ENCODE measurements around the gene ASXL2.
"Not testable (repeated sequence)": the region's sequence is repeated elsewhere in the genome, so short reads cannot be mapped to it uniquely, and the experiment has no call there.

Gene ASXL2

GRCh38 chr2:25831746-25832449 lies 46.4 kb downstream of the ASXL2 start:
- DNase-seq = no peak

DNA sequence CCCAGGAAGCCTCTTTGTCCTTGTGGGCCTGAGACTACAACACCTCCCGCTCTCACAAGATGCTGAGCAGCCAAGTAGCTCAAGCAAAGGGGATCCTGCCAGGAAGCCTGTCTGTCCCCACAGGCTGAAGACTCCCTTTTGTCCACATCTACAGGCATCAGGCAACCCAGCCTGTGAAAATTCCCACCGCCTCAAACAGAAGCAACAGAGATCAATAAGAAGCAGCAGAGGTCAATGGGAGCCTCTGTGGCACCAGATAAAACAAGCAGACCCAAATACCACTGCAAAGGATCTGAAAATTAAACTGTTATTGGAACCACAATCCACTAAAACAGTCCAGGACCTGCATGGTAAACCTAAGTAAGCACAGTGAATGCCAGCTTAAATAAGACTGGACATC lies 48.5 kb downstream of the ASXL2 start:
- DNase-seq = no peak

DNA sequence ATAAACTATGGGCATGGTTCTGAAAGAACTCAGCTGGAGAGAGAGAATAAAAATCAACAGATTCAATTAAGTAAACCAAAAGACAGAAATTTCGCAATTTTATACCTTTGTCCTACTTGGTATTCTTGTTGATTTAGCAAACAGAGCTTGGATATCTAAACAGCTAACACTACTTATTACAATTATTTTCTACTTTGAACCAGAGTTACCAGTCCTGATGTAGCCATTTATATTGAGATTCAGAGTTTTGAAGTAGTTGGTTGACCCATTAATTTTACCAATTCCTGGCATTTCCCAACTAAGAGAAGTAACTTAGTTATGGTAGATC lies 48.9 kb downstream of the ASXL2 start:
- no peak for DNase-seq

GRCh38 chr2:25828532-25829376 lies 49.5 kb downstream of the ASXL2 start:
- not testable (repeated sequence) for DNase-seq

DNA sequence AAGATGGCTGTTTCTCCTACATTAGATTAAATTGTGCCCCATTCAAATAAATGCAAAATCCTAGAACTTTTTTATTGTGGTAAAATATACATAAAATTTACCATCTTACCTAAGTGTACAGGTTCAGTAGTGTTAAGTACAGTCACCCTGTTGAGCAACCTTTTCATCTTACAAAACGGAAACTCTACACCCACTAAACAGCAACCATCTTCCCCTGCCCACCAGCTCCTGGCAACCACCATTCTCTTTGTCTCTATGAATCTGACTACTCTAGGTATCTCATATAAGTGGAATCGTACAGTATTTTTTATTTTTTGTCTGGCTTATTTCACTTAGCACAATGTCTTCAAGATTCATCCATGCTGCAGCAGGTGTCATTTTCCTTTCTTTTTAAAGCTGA lies 53.0 kb downstream of the ASXL2 start:
- DNase-seq = no peak

DNA sequence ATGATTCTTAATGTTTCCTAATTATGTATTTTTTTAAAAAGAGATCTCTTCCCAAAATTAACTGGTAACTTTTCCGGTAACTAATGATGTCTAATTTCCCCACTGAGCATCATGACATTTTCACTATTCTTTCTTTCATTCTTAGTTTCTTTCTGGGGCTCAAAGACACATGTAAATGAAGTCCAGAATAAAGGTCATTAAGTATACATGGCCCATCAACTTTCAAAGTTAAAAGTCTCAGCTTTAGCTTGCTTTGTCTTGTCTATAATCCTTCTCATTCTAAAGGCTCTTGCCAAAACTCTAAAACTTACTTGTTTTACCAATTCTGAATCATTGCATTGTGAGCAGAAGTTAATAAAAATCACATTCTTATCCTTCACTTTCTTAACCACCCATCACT lies 53.6 kb downstream of the ASXL2 start:
- no peak for DNase-seq

DNA sequence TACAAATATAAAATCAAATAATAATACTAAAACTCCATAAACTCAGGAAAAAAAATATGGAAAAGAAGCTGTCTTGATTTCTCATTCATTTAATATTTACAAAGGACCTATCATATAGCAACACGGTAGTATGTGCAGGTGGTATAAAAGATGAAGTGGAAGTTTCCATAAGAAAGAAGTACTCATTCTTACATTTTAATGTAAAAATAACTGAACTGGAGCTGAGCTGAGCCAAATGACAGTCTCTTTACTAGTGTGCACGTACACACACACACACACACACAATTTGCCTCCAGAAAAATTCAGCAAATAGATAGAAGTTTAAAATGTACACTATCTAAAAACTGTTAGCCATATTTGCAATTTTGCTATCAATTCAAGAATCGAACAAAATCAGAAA lies 54.1 kb downstream of the ASXL2 start:
- no peak for DNase-seq

DNA sequence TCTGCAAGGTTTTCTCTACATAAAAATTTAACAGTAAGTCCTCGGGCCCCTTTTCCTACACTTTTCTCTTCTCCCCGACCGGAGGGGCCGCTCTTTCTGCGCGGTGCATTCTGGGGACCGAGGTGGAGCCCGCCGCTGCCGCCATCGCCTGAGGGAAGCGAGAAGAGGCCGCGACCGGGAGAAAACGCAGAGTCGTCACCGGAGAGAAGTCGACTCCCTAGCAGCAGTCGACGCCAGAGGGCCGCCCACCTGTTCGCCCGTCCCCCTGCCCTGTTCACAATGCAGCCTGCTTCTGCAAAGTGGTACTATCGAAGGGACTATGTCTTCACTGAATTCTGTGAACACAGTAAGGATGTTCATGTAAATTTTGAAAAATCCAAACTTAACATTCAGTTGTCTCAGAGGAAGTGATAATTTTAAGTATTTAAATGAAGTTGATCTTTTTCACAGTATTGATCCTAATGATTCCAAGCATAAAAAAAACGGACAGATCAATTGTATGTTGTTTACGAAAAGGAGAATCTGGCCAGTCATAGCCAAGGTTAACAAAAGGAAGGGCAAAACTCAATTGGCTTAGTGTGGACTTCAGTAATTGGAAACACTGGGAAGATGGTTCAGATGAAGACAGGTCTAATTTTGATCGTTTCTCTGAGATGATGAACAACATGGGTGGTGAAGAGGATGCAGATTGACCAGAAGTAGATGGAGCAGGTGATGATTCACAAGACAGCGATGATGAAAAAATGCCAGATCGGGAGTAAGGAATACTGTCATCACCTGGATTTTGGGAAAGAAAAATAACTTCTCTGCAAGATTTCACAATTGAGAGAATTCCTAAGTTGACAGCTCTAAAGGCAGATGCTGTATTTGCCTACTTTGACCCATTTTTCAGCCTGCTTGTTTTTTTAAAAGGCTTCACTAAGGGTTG lies 55.8 kb downstream of the ASXL2 start:
- DNase-seq = no peak

- peak; percentile 45 for DNase-seq
Measured at GRCh38 chr2:25821225-25822056, 56.8 kb downstream of the ASXL2 start.

DNA sequence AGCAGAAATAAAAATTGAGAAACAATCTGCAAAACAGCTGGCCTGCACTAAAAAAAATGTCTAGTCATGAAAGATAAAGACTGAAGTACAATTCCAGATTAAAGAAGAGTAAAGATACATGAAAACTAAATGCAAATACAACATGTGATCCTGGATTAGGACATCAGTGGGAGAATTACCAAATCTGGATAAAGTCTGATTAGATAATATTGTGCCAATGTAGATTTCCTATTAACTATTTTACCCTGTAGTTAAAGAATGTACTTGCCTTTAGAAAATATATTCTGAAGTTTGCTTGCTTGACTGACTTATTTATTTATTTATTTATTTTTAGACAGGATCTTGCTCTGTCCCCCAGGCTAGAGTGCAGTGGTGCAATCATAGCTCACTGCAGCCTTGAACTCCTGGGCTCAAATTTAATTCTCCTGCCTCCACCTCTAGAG lies 58.7 kb downstream of the ASXL2 start:
- no peak for DNase-seq

DNA sequence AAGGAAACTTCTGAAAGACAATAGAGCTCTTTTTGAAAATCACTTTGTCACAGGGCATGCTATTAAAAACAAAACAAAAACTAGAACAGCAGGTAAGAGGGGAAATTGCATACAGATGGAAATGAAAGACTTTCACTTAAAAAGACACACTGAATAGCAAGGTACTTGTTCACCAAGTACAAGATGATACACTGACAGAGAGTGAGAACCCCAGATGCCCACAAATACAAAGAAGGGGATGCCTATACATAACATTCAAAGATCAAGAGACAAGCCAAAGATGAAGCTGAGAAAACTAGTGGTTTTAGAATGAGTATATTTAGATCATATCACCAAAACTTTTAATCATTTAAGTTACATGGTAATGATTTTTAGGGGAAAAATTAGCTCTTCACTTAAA lies 60.7 kb downstream of the ASXL2 start:
- DNase-seq = no peak

GRCh38 chr2:25817006-25817405 lies 61.3 kb downstream of the ASXL2 start:
- DNase-seq = no peak

DNA sequence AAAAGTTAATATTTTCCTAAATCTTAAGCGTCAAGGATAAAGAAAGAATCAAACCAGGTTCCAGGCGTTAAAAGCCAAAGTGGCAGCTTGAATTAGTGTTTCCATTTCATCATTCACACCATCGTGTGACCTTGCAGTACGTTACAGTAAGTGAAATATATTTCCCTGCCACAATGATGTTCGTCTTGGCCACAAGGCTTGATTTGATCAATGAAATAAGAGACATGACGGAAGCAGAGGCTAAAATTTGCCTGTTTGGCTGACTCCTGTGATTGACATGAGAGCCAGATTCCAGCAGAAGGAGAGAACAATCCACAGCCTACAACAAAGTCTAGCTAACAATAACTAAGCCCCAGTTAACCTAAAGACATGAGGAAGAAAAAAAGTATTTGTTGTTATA lies 62.0 kb downstream of the ASXL2 start:
- DNase-seq = no peak

GRCh38 chr2:25814681-25815080 lies 63.6 kb downstream of the ASXL2 start:
- no peak for DNase-seq

- no peak for DNase-seq
Measured at GRCh38 chr2:25810428-25810827, 67.9 kb downstream of the ASXL2 start.

GRCh38 chr2:25809646-25810045 lies 68.6 kb downstream of the ASXL2 start:
- DNase-seq = no peak

DNA sequence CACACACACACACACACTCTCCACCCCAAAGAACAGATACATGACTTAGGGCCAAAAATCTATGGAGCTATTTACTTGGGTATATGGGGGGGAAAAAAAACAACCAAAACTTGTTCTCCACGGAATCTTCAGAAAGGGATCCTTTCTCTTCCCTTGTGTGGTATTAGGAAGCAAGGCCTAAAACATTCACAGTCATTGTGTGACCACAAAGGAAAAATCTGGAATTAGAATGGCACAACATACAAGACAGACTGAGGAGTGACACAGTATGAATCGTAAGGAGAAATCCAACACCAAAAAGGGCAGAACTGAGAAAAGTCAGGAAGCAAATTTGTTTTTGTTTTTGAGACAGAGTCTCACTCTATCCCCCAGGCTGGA lies 70.3 kb downstream of the ASXL2 start:
- DNase-seq = no peak

DNA sequence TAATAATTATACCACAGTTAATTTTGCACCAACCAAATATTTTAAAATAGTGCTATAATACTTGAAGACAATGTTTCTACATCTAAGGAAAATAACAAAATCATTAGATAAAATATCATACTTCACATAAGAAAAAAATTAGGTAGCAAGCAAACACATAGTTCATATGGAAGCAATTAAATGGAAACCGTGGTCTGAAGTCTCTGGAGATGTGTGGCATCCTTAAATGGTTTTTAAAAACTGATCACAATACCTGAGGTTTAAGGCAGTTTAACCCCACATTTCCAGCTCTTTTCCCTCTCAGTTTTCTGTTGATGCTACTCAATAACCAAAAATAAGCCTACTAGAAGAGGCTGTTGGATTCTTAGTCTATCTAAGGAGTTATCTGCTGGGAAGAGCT lies 71.3 kb downstream of the ASXL2 start:
- no peak for DNase-seq

DNA sequence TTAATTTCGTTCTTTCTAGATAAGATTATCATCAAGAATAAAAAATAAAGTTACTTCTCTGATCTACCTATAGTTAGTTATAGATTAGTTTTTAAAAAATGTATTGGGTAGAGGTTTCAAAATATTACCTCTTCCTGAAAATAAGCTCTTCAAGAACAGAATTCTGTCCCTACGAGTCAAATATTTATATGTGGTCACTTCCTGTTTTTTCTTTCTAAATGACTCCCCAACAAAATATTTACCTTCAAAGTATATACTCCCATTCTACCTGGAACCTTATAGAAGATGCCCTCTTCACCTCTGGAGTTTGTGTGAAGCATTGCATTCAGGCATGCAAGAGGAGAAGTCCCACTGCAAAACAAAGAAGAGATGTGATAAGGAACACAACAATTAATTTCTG lies 72.3 kb downstream of the ASXL2 start:
- DNase-seq = no peak

- DNase-seq = no peak
Measured at GRCh38 chr2:25804338-25804737, 73.9 kb downstream of the ASXL2 start.

DNA sequence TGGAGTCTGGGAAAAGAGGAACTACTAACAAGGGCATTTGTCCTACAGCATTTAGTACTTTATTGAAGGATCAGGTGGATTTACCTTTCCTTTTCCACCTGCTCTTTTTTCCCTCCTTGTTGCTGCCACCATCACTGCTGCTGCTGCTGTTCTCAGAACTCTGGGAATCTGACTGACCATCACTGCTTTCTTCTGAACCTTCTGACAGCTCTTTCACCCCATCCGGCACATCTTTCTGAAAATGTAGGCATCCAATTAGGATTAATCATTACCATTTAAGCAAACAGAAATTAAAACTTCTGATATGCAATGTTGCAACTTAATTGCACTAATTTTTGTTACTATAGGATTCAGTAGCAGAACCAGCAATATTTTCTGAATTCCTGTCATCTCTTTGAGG lies 79.0 kb downstream of the ASXL2 start:
- DNase-seq = no peak

GRCh38 chr2:25797620-25798488 lies 80.4 kb downstream of the ASXL2 start:
- DNase-seq = no peak

Data from DMS79 (cell line).